Naive B cell (primary cell): ENCODE results near the gene SULT1E1. TPM values are rescaled to one million over a fixed set of nuclear protein-coding genes. Genes with fewer than 3 reads are reported as not detected.

ENCODE experiments used
- ATAC-seq, 2 donors: fragments of 150-1000 bp; cut with Tn5 transposase; 2 replicates each; pipeline ENCODE4 v1.10.0; 2021; ENCODE audit warnings: low read depth in 2 of 2, mild to moderate bottlenecking in 2 of 2, moderate library complexity in 2 of 2
- DNase-seq: peaks from one replicate; pipeline ENCODE4 v3.0.0; 2022
- H3K27ac Mint-ChIP-seq, 6 donors: one replicate each; pipeline ENCODE4 v1.8.0; 2020 to 2022; ENCODE audit warnings: mild to moderate bottlenecking in 6 of 6, mixed read lengths in 6 of 6, moderate library complexity in 5 of 6, inconsistent platforms in 2 of 6
- H3K27me3 Mint-ChIP-seq, 3 donors: one replicate each; pipeline ENCODE4 v1.8.0; 2021 to 2022; ENCODE audit warnings: mixed read lengths in 3 of 3, mild to moderate bottlenecking in 1 of 3
- H3K36me3 Mint-ChIP-seq, 2 donors: one replicate each; pipeline ENCODE4 v1.8.0; 2020 to 2022; ENCODE audit warnings: mixed read lengths in 2 of 2, inconsistent platforms in 1 of 2, mild to moderate bottlenecking in 1 of 2
- H3K4me1 Mint-ChIP-seq, 3 donors: one replicate each; pipeline ENCODE4 v1.8.0; 2020 to 2022; ENCODE audit warnings: mixed read lengths in 3 of 3, inconsistent platforms in 1 of 3, mild to moderate bottlenecking in 1 of 3, moderate library complexity in 1 of 3
- H3K4me3 Mint-ChIP-seq, 8 donors: one replicate each; pipeline ENCODE4 v1.8.0; 2020 to 2022; ENCODE audit warnings: mild to moderate bottlenecking in 8 of 8, mixed read lengths in 8 of 8, moderate library complexity in 8 of 8, inconsistent platforms in 2 of 8
- H3K9me3 Mint-ChIP-seq, 7 donors: one replicate each; pipeline ENCODE4 v1.8.0; 2020 to 2022; ENCODE audit warnings: mixed read lengths in 7 of 7, mild to moderate bottlenecking in 5 of 7, inconsistent platforms in 2 of 7, moderate library complexity in 1 of 7
- polyA plus RNA-seq, 6 donors: library from polyadenylated mRNA; unstranded; fragments of 300-500 nt; fragmentation: Illumina TruSeq; gene quantifications; one replicate each; pipeline ENCODE4 v1.2.3, GENCODE V29; 2021; ENCODE audit warnings: low read depth in 6 of 6

Gene SULT1E1
- polyA plus RNA-seq, 6 donors from 2014 or later, result not detected

- no peaks in the 10 kb centered on the region for H3K27me3 Mint-ChIP-seq
- no peaks in the 10 kb centered on the region for H3K36me3 Mint-ChIP-seq
- no peak overlapping the region for H3K4me3 Mint-ChIP-seq
Observed at GRCh38 chr4:69813628-69814027, 46.3 kb downstream of the SULT1E1 start.

GRCh38 chr4:69811166-69811565 is 48.8 kb downstream of the SULT1E1 start:
- peaks cover 0 to 2% (median 0%) of the 10 kb centered on the region in 7 donors for H3K9me3 Mint-ChIP-seq
- ATAC-seq, result no peak
- H3K36me3 Mint-ChIP-seq, result no peaks in the 10 kb centered on the region
- DNase-seq, result no peak
- H3K4me1 Mint-ChIP-seq, result no peaks in the 10 kb centered on the region
- no peak overlapping the region for H3K4me3 Mint-ChIP-seq
- no peaks in the 10 kb centered on the region for H3K27me3 Mint-ChIP-seq
- no peak overlapping the region for H3K27ac Mint-ChIP-seq

More at GRCh38 chr4:69813628-69814027, 46.3 kb downstream of the SULT1E1 start:
- Mint-ChIP-seq H3K27ac (no peak overlapping the region), H3K9me3 (peaks cover 0 to under 1% (median 0%) of the 10 kb centered on the region in 7 donors), H3K4me1 (no peaks in the 10 kb centered on the region)
- DNase-seq (no peak), ATAC-seq (no peak)

GRCh38 chr4:69800599-69800998 is 59.3 kb downstream of the SULT1E1 start:
- ATAC-seq (no peak), DNase-seq (no peak)
- H3K4me1 Mint-ChIP-seq, result no peaks in the 10 kb centered on the region
- H3K4me3 Mint-ChIP-seq, result no peak overlapping the region
- no peak overlapping the region for H3K27ac Mint-ChIP-seq
- no peaks in the 10 kb centered on the region for H3K27me3 Mint-ChIP-seq
- H3K36me3 Mint-ChIP-seq, result no peaks in the 10 kb centered on the region
- peaks cover 0 to 4% (median 0%) of the 10 kb centered on the region in 7 donors for H3K9me3 Mint-ChIP-seq

GRCh38 chr4:69799337-69799736 is 60.6 kb downstream of the SULT1E1 start:
- Mint-ChIP-seq H3K4me1 (no peaks in the 10 kb centered on the region), H3K4me3 (no peak overlapping the region), H3K9me3 (peaks cover 0 to 4% (median 0%) of the 10 kb centered on the region in 7 donors), H3K36me3 (no peaks in the 10 kb centered on the region), H3K27ac (no peak overlapping the region), H3K27me3 (no peaks in the 10 kb centered on the region)
- ATAC-seq, result no peak
- DNase-seq, result no peak

GRCh38 chr4:69793732-69794131 is 66.2 kb downstream of the SULT1E1 start:
- ATAC-seq (no peak), DNase-seq (no peak)
- Mint-ChIP-seq H3K36me3 (no peaks in the 10 kb centered on the region), H3K27me3 (no peaks in the 10 kb centered on the region), H3K27ac (no peak overlapping the region), H3K4me3 (no peak overlapping the region), H3K4me1 (no peaks in the 10 kb centered on the region), H3K9me3 (peaks cover 0 to 4% (median 0%) of the 10 kb centered on the region in 7 donors)

Other genes starting within 250 kb of the SULT1E1 start
- gene UGT2A2, start 220.5 kb downstream of the SULT1E1 start, polyA plus RNA-seq, result not detected
- not detected for gene UGT2A1, start 206.9 kb downstream of the SULT1E1 start, polyA plus RNA-seq
- gene SULT1B1, start 99.5 kb downstream of the SULT1E1 start, polyA plus RNA-seq, result under 1 TPM in 1 of 6 donors, not detected in 5; 0.62 TPM
- gene CSN1S1, start 70.9 kb upstream of the SULT1E1 start, polyA plus RNA-seq, result not detected
- gene CSN2, start 105.6 kb upstream of the SULT1E1 start, polyA plus RNA-seq, result not detected
- not detected for gene STATH, start 135.8 kb upstream of the SULT1E1 start, polyA plus RNA-seq
- gene HTN3, start 168.3 kb upstream of the SULT1E1 start, polyA plus RNA-seq, result not detected
- gene HTN1, start 190.3 kb upstream of the SULT1E1 start, polyA plus RNA-seq, result not detected